Lower leg skin (tissue), 3 donors: ENCODE results near the gene SESN1.

Experiments used
- POLR2A ChIP-seq, 2 donors: fragments of 450-650 bp; IDR thresholded peaks; one replicate each; pipeline ENCODE4 v1.6.1; 2016 to 2017; ENCODE audit warnings: antibody characterized with exemption in 2 of 2, mild to moderate bottlenecking in 1 of 2, moderate library complexity in 1 of 2
- TF ChIP-seq, protein P1 (sequence below), 3 donors: fragments of 450-650 bp; IDR thresholded peaks; one replicate each; pipeline ENCODE4 v1.5.1; 2016; ENCODE audit warnings: antibody characterized with exemption in 3 of 3, mild to moderate bottlenecking in 3 of 3, moderate library complexity in 2 of 3

DNA sequence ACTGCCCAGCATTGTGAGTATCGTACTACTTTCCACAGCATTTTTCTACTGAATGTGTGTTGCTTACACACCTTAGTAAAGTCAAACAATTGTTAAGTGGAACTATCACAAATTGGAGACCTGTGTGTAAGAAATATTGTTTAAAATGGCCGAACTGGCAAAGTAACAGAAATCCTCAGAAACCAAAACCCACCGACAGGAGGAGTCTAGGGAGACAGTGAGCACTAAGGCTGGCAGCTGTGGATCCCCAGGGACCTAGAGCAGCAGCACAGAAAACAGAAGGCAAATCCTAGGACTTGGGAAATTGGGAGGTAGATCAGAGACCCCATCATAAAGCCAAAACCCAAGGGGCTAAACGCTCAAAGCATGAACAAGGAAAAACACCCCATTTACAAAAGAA, 69.9 kb downstream of the SESN1 start:
- TF ChIP-seq, protein P1, sequence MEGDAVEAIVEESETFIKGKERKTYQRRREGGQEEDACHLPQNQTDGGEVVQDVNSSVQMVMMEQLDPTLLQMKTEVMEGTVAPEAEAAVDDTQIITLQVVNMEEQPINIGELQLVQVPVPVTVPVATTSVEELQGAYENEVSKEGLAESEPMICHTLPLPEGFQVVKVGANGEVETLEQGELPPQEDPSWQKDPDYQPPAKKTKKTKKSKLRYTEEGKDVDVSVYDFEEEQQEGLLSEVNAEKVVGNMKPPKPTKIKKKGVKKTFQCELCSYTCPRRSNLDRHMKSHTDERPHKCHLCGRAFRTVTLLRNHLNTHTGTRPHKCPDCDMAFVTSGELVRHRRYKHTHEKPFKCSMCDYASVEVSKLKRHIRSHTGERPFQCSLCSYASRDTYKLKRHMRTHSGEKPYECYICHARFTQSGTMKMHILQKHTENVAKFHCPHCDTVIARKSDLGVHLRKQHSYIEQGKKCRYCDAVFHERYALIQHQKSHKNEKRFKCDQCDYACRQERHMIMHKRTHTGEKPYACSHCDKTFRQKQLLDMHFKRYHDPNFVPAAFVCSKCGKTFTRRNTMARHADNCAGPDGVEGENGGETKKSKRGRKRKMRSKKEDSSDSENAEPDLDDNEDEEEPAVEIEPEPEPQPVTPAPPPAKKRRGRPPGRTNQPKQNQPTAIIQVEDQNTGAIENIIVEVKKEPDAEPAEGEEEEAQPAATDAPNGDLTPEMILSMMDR (IDR thresholded peaks at IDR 0.05): no peak
- TF ChIP-seq POLR2A (IDR thresholded peaks at IDR 0.05): no peak
